ENCODE results near the gene SNRPD2.

SNRPD2 gene

GRCh38 chr19:45660636-45661035 lies 31.1 kb downstream of the SNRPD2 start:
- Histone ChIP-seq H3K4me1 (ENCODE audit: low read depth, poor library complexity, severe bottlenecking) (no peaks in the 10 kb centered on the region), H3K9ac (no peak overlapping the region), H3K4me2 (no peak overlapping the region), H3K36me3 (ENCODE audit: insufficient read depth) (no peaks in the 10 kb centered on the region), H3K27ac (no peak overlapping the region), H3K79me2 (ENCODE audit: insufficient read depth, low read depth) (no peaks in the 10 kb centered on the region), H3K4me3 (IDR thresholded peaks at IDR 0.05; ENCODE audit: insufficient read depth, low read depth, low read length) (no peak overlapping the region), H2AFZ (ENCODE audit: low read depth) (no peak overlapping the region), H3K27me3 (ENCODE audit: insufficient read depth, low read depth) (peaks cover 40% of the 10 kb centered on the region), H4K20me1 (ENCODE audit: insufficient read depth) (no peaks in the 10 kb centered on the region)
- no peak for TF ChIP-seq CTCF (conservative IDR thresholded peaks at IDR 0.05; ENCODE audit: low read depth, low read length)

GRCh38 chr19:45659096-45659729 lies 32.5 kb downstream of the SNRPD2 start:
- TF ChIP-seq CTCF (conservative IDR thresholded peaks at IDR 0.05; ENCODE audit: low read depth, low read length), result no peak
- H3K4me1 ChIP-seq (ENCODE audit: low read depth, poor library complexity, severe bottlenecking), result no peaks in the 10 kb centered on the region

GRCh38 chr19:45657520-45658167 lies 34.1 kb downstream of the SNRPD2 start:
- Histone ChIP-seq H3K4me3 (IDR thresholded peaks at IDR 0.05; ENCODE audit: insufficient read depth, low read depth, low read length) (no peak overlapping the region), H2AFZ (ENCODE audit: low read depth) (no peak overlapping the region)

More at GRCh38 chr19:45659096-45659729, 32.5 kb downstream of the SNRPD2 start:
- Histone ChIP-seq H2AFZ (ENCODE audit: low read depth) (no peak overlapping the region), H3K27ac (no peak overlapping the region), H3K9ac (no peak overlapping the region), H3K4me3 (IDR thresholded peaks at IDR 0.05; ENCODE audit: insufficient read depth, low read depth, low read length) (no peak overlapping the region), H3K27me3 (ENCODE audit: insufficient read depth, low read depth) (peaks cover 43% of the 10 kb centered on the region), H3K79me2 (ENCODE audit: insufficient read depth, low read depth) (no peaks in the 10 kb centered on the region), H3K4me2 (no peak overlapping the region), H3K36me3 (ENCODE audit: insufficient read depth) (no peaks in the 10 kb centered on the region), H4K20me1 (ENCODE audit: insufficient read depth) (no peaks in the 10 kb centered on the region)

GRCh38 chr19:45655073-45655472 lies 36.7 kb downstream of the SNRPD2 start:
- H3K4me2 ChIP-seq, result no peak overlapping the region
- TF ChIP-seq CTCF (conservative IDR thresholded peaks at IDR 0.05; ENCODE audit: low read depth, low read length), result no peak
- H3K27ac ChIP-seq, result no peak overlapping the region
- no peaks in the 10 kb centered on the region for H4K20me1 ChIP-seq (ENCODE audit: insufficient read depth)
- peaks cover 33% of the 10 kb centered on the region for H3K27me3 ChIP-seq (ENCODE audit: insufficient read depth, low read depth)
- H2AFZ ChIP-seq (ENCODE audit: low read depth), result no peak overlapping the region
- no peaks in the 10 kb centered on the region for H3K79me2 ChIP-seq (ENCODE audit: insufficient read depth, low read depth)
- no peaks in the 10 kb centered on the region for H3K4me1 ChIP-seq (ENCODE audit: low read depth, poor library complexity, severe bottlenecking)
- no peak overlapping the region for H3K9ac ChIP-seq
- H3K4me3 ChIP-seq (IDR thresholded peaks at IDR 0.05; ENCODE audit: insufficient read depth, low read depth, low read length), result no peak overlapping the region
- no peaks in the 10 kb centered on the region for H3K36me3 ChIP-seq (ENCODE audit: insufficient read depth)

More at GRCh38 chr19:45657520-45658167, 34.1 kb downstream of the SNRPD2 start:
- H3K79me2 ChIP-seq (ENCODE audit: insufficient read depth, low read depth), result no peaks in the 10 kb centered on the region
- peaks cover 42% of the 10 kb centered on the region for H3K27me3 ChIP-seq (ENCODE audit: insufficient read depth, low read depth)
- no peak for TF ChIP-seq CTCF (conservative IDR thresholded peaks at IDR 0.05; ENCODE audit: low read depth, low read length)
- no peak overlapping the region for H3K9ac ChIP-seq
- no peaks in the 10 kb centered on the region for H4K20me1 ChIP-seq (ENCODE audit: insufficient read depth)
- H3K27ac ChIP-seq, result no peak overlapping the region
- no peak overlapping the region for H3K4me2 ChIP-seq
- no peaks in the 10 kb centered on the region for H3K4me1 ChIP-seq (ENCODE audit: low read depth, poor library complexity, severe bottlenecking)
- H3K36me3 ChIP-seq (ENCODE audit: insufficient read depth), result no peaks in the 10 kb centered on the region
